Measurements from ENCODE around the gene FRMD1.

Gene FRMD1

DNA sequence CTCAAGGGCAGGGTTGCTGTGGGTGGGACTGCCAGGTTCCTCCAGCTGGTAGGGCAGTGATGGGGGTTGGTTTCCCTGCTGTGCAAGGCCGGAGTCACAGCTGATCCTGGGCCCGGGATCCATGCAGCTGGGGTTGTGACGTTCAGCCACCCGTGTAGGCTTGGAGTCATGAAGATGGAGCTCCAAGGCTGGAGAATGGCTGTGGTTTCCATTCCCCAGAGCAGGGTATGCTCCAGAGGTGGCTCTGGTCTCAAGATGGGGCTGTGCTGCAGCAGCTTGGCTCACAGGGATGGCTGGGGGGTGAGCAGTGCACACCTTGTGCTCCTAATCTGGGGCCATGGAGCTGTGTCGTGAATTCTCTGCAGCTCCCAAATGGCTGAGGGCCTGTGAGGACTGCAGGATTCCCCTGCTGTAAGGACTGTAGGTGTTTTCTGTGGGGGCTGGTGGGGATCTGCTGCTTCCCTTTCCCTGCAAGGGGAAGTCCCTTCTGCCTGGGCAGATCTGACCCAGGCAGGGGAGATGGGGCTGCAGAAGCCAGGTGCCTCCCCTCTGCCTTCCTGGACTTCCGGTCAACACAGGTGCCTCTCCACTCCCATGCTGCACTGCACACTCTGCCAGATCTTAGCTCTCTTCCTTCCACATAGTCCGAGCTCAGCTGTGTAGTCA is 65.6 kb downstream of the FRMD1 start:
- H3K9me3 ChIP-seq (ENCODE audit: insufficient read depth, low read length): peaks cover 27% of the 10 kb centered on the region
- no peak overlapping the region for H3K4me3 ChIP-seq (ENCODE audit: insufficient read length, low read depth)
- H3K4me1 ChIP-seq (ENCODE audit: insufficient read depth, insufficient read length): peaks cover 2% of the 10 kb centered on the region
- TF ChIP-seq YY1 (IDR thresholded peaks at IDR 0.05; ENCODE audit: insufficient read depth, insufficient read length) (no peak), SUZ12 (IDR thresholded peaks at IDR 0.05; ENCODE audit: extremely low read depth, insufficient read depth, insufficient read length) (no peak), ZNF274 (IDR thresholded peaks at IDR 0.05; ENCODE audit: low read depth, low read length) (no peak)
- H3K9ac ChIP-seq (ENCODE audit: insufficient read length, low read depth): no peak overlapping the region
- H3K27me3 ChIP-seq (ENCODE audit: insufficient read depth, insufficient read length): no peaks in the 10 kb centered on the region
- H3K36me3 ChIP-seq (ENCODE audit: insufficient read depth, insufficient read length, low read length): no peaks in the 10 kb centered on the region
- no peak for DNase-seq (ENCODE audit: low read depth, low spot score)

DNA sequence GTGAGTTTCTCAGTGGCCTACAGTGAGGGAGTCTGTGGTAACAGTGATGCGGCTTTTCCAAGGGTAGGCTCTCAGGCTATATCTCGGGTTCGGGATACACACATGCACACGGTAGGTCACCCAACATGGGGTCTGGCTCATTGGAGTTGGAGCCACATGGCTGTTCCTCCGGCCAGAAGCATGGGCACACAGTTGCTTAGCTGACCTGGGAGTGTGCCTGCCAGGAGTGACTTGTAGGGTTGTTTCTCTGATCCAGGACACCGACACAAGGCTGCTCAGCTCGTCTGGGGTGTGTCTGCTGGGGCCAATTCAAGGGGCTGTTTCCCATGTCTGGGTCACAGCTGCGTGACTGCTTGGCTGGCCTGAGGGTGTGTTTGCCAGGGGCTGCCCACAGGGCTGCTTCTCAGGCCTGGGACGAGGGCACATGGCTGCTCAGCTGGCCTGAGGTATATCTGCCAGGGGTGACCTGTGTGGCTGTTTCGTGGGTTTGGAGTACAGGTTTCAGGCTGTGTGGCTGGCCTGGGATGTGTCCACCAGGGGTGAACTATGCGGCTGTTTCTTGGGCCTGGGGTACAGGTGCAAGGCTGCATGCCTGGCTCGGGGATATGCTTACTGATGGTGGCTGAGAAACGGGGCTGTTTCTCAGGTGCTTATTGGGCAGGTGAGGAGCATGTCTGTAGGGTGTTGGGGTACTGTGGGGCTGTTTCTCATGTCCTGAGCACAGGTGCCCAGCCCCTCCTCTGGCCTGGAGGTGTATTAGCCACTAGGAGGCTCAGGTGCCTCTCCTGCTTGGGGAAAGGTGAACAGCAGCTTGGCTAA is 66.4 kb downstream of the FRMD1 start:
- TF ChIP-seq ZNF274 (IDR thresholded peaks at IDR 0.05; ENCODE audit: low read depth, low read length) (no peak), SUZ12 (IDR thresholded peaks at IDR 0.05; ENCODE audit: extremely low read depth, insufficient read depth, insufficient read length) (no peak), YY1 (IDR thresholded peaks at IDR 0.05; ENCODE audit: insufficient read depth, insufficient read length) (no peak)
- DNase-seq (ENCODE audit: low read depth, low spot score): no peak
- no peak overlapping the region for H3K9ac ChIP-seq (ENCODE audit: insufficient read length, low read depth)
- H3K4me1 ChIP-seq (ENCODE audit: insufficient read depth, insufficient read length): peaks cover 2% of the 10 kb centered on the region
- no peak overlapping the region for H3K4me3 ChIP-seq (ENCODE audit: insufficient read length, low read depth)
- peaks cover 27% of the 10 kb centered on the region for H3K9me3 ChIP-seq (ENCODE audit: insufficient read depth, low read length)
- H3K36me3 ChIP-seq (ENCODE audit: insufficient read depth, insufficient read length, low read length): no peaks in the 10 kb centered on the region
- H3K27me3 ChIP-seq (ENCODE audit: insufficient read depth, insufficient read length): no peaks in the 10 kb centered on the region

GRCh38 chr6:168011291-168011690 is 67.7 kb downstream of the FRMD1 start:
- TF ChIP-seq YY1 (IDR thresholded peaks at IDR 0.05; ENCODE audit: insufficient read depth, insufficient read length) (no peak), ZNF274 (IDR thresholded peaks at IDR 0.05; ENCODE audit: low read depth, low read length) (no peak), SUZ12 (IDR thresholded peaks at IDR 0.05; ENCODE audit: extremely low read depth, insufficient read depth, insufficient read length) (no peak)
- Histone ChIP-seq H3K4me1 (ENCODE audit: insufficient read depth, insufficient read length) (peaks cover 2% of the 10 kb centered on the region), H3K36me3 (ENCODE audit: insufficient read depth, insufficient read length, low read length) (no peaks in the 10 kb centered on the region), H3K9me3 (ENCODE audit: insufficient read depth, low read length) (peaks cover 27% of the 10 kb centered on the region), H3K27me3 (ENCODE audit: insufficient read depth, insufficient read length) (no peaks in the 10 kb centered on the region), H3K4me3 (ENCODE audit: insufficient read length, low read depth) (no peak overlapping the region), H3K9ac (ENCODE audit: insufficient read length, low read depth) (no peak overlapping the region)
- no peak for DNase-seq (ENCODE audit: low read depth, low spot score)

GRCh38 chr6:168009331-168009730 is 69.7 kb downstream of the FRMD1 start:
- Histone ChIP-seq H3K27me3 (ENCODE audit: insufficient read depth, insufficient read length) (no peaks in the 10 kb centered on the region), H3K4me3 (ENCODE audit: insufficient read length, low read depth) (no peak overlapping the region), H3K9ac (ENCODE audit: insufficient read length, low read depth) (no peak overlapping the region), H3K36me3 (ENCODE audit: insufficient read depth, insufficient read length, low read length) (no peaks in the 10 kb centered on the region), H3K9me3 (ENCODE audit: insufficient read depth, low read length) (peaks cover 27% of the 10 kb centered on the region), H3K4me1 (ENCODE audit: insufficient read depth, insufficient read length) (no peaks in the 10 kb centered on the region)
- no peak for DNase-seq (ENCODE audit: low read depth, low spot score)
- no peak for TF ChIP-seq ZNF274 (IDR thresholded peaks at IDR 0.05; ENCODE audit: low read depth, low read length)
- TF ChIP-seq SUZ12 (IDR thresholded peaks at IDR 0.05; ENCODE audit: extremely low read depth, insufficient read depth, insufficient read length): no peak
- no peak for TF ChIP-seq YY1 (IDR thresholded peaks at IDR 0.05; ENCODE audit: insufficient read depth, insufficient read length)

DNA sequence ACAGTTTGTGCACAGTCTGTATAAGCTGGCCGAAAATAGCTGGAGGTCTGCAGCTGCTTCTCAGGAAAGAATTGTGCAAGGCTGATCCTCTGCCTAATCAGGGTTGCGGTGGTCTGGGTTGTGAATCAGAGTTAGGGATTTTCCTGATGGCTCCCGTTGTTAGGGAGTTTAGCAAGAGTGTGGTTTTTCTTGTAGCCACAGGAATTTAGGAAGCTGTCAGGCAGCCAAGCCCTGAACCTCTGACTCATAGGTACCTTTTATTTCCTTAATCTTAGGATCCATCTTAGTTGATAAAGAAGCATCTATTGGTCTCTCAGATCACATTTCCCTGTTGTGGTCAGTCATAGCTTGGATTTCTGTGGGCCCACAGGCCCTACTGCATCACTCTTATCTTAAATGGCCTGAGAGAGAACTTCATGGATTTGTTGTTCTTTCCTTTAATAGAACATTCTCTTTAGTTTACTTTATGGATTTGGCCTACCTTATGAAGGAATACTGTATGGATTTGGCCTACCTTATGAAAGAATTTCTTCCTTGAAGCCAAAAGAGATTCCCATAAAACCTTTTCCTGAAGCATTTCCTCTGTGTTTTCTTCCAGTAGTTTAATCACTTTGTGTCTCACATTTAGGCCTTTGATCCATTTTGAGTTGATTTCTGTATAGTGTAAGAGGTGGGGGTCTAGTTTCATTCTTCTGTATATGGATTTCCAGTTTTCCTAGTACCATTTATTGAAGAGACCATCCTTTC is 71.2 kb downstream of the FRMD1 start:
- H3K4me1 ChIP-seq (ENCODE audit: insufficient read depth, insufficient read length): no peaks in the 10 kb centered on the region
- no peaks in the 10 kb centered on the region for H3K27me3 ChIP-seq (ENCODE audit: insufficient read depth, insufficient read length)
- H3K9me3 ChIP-seq (ENCODE audit: insufficient read depth, low read length): peaks cover 27% of the 10 kb centered on the region
- no peak overlapping the region for H3K4me3 ChIP-seq (ENCODE audit: insufficient read length, low read depth)
- DNase-seq (ENCODE audit: low read depth, low spot score): no peak
- TF ChIP-seq ZNF274 (IDR thresholded peaks at IDR 0.05; ENCODE audit: low read depth, low read length) (no peak), SUZ12 (IDR thresholded peaks at IDR 0.05; ENCODE audit: extremely low read depth, insufficient read depth, insufficient read length) (no peak), YY1 (IDR thresholded peaks at IDR 0.05; ENCODE audit: insufficient read depth, insufficient read length) (no peak)
- no peak overlapping the region for H3K9ac ChIP-seq (ENCODE audit: insufficient read length, low read depth)
- no peaks in the 10 kb centered on the region for H3K36me3 ChIP-seq (ENCODE audit: insufficient read depth, insufficient read length, low read length)

GRCh38 chr6:168005796-168006195 is 73.2 kb downstream of the FRMD1 start:
- H3K4me3 ChIP-seq (ENCODE audit: insufficient read length, low read depth): no peak overlapping the region
- H3K27me3 ChIP-seq (ENCODE audit: insufficient read depth, insufficient read length): no peaks in the 10 kb centered on the region
- no peaks in the 10 kb centered on the region for H3K4me1 ChIP-seq (ENCODE audit: insufficient read depth, insufficient read length)
- H3K36me3 ChIP-seq (ENCODE audit: insufficient read depth, insufficient read length, low read length): no peaks in the 10 kb centered on the region
- DNase-seq (ENCODE audit: low read depth, low spot score): no peak
- no peak overlapping the region for H3K9ac ChIP-seq (ENCODE audit: insufficient read length, low read depth)
- TF ChIP-seq ZNF274 (IDR thresholded peaks at IDR 0.05; ENCODE audit: low read depth, low read length) (no peak), YY1 (IDR thresholded peaks at IDR 0.05; ENCODE audit: insufficient read depth, insufficient read length) (no peak), SUZ12 (IDR thresholded peaks at IDR 0.05; ENCODE audit: extremely low read depth, insufficient read depth, insufficient read length) (no peak)
- H3K9me3 ChIP-seq (ENCODE audit: insufficient read depth, low read length): peaks cover 9% of the 10 kb centered on the region; the same call in 1 of the 2 replicates

All from NT2/D1 (cell line).